Cardiac muscle cell (in vitro differentiated cells and primary cell): ENCODE measurements around the gene GRIA4. TPM values are rescaled to one million over a fixed set of nuclear protein-coding genes. Genes with fewer than 3 reads are reported as not detected.

Experiments
- DNase-seq, 2 donors: peaks; one replicate each; pipeline versions ENCODE4 v3.0.0 to v3.0.0-alpha.2; 2010 to 2017; ENCODE audit warnings: low read depth in 1 of 2, low spot score in 1 of 2
- H3K27ac ChIP-seq: fragments of 200-600 bp; sonication (generic); 2 replicates; pipeline ENCODE4 v1.5.1; 2016
- H3K27me3 ChIP-seq: fragments of 200-600 bp; sonication (generic); 2 replicates; pipeline ENCODE4 v1.6.0; 2016; ENCODE audit warnings: control low read depth
- H3K36me3 ChIP-seq: fragments of 200-600 bp; sonication (generic); 2 replicates; pipeline ENCODE4 v1.5.1; 2016; ENCODE audit warnings: control low read depth
- H3K4me1 ChIP-seq: fragments of 200-600 bp; sonication (generic); 2 replicates; pipeline ENCODE4 v1.8.1; 2017; ENCODE audit warnings: low read depth, mild to moderate bottlenecking, mixed run types
- H3K4me3 ChIP-seq: fragments of 200-600 bp; sonication (generic); 2 replicates; pipeline ENCODE4 v1.5.1; 2016; ENCODE audit warnings: mild to moderate bottlenecking
- H3K9me3 ChIP-seq: fragments of 200-600 bp; sonication (generic); 2 replicates; pipeline ENCODE4 v1.5.1; 2017; ENCODE audit warnings: low read depth, mild to moderate bottlenecking, control low read depth
- CTCF ChIP-seq: IDR thresholded peaks from 2 replicates; pipeline ENCODE4 v1.5.1; 2012; ENCODE audit warnings: low read depth, mild to moderate bottlenecking, low read length
- polyA plus RNA-seq: library from polyadenylated mRNA; unstranded; fragments of >200 nt; fragmentation: Nextera tagmentation; extraction: Ambion mirVana; gene quantifications from 2 replicates; pipeline ENCODE4 v1.2.1, GENCODE V29; 2016
- total RNA-seq: library from RNA; depleted of rRNA; stranded (reverse); fragments of >200 nt; gene quantifications from 2 replicates; pipeline ENCODE4 v1.2.3, GENCODE V29; 2016

Gene GRIA4
- total and polyA plus RNA-seq, 2 experiments from 2014 or later = 20.8 to 36.6 TPM

GRCh38 chr11:105618343-105618955 lies 8.6 kb downstream of the GRIA4 start:
- no peaks in the 10 kb centered on the region for H3K36me3 ChIP-seq
- DNase-seq = no peak
- H3K9me3 ChIP-seq = no peaks in the 10 kb centered on the region
- no peak overlapping the region for H3K27ac ChIP-seq
- no peaks in the 10 kb centered on the region for H3K4me1 ChIP-seq
- TF ChIP-seq CTCF = no peak
- no peak overlapping the region for H3K4me3 ChIP-seq
- H3K27me3 ChIP-seq = peaks cover 5% of the 10 kb centered on the region

GRCh38 chr11:105619556-105619955 lies 9.7 kb downstream of the GRIA4 start:
- Histone ChIP-seq H3K36me3 (no peaks in the 10 kb centered on the region), H3K4me1 (no peaks in the 10 kb centered on the region), H3K9me3 (no peaks in the 10 kb centered on the region), H3K4me3 (no peak overlapping the region), H3K27me3 (no peaks in the 10 kb centered on the region), H3K27ac (no peak overlapping the region)
- DNase-seq = no peak
- no peak for TF ChIP-seq CTCF

- Histone ChIP-seq H3K4me1 (no peaks in the 10 kb centered on the region), H3K27ac (no peak overlapping the region), H3K9me3 (no peaks in the 10 kb centered on the region), H3K4me3 (no peak overlapping the region), H3K36me3 (no peaks in the 10 kb centered on the region), H3K27me3 (no peaks in the 10 kb centered on the region)
- DNase-seq = no peak
- no peak for TF ChIP-seq CTCF
These were observed 12.1 kb downstream of the GRIA4 start for GRCh38 chr11:105622016-105622415.

- Histone ChIP-seq H3K4me1 (no peaks in the 10 kb centered on the region), H3K27me3 (no peaks in the 10 kb centered on the region), H3K4me3 (no peak overlapping the region), H3K36me3 (no peaks in the 10 kb centered on the region), H3K27ac (no peak overlapping the region), H3K9me3 (no peaks in the 10 kb centered on the region)
- no peak for DNase-seq
- TF ChIP-seq CTCF = no peak
These were observed 22.4 kb downstream of the GRIA4 start for GRCh38 chr11:105632316-105632715.

- no peaks in the 10 kb centered on the region for H3K4me1 ChIP-seq
- TF ChIP-seq CTCF = no peak
- H3K9me3 ChIP-seq = no peaks in the 10 kb centered on the region
- H3K36me3 ChIP-seq = no peaks in the 10 kb centered on the region
- no peak for DNase-seq
- H3K27ac ChIP-seq = no peak overlapping the region
- no peaks in the 10 kb centered on the region for H3K27me3 ChIP-seq
- no peak overlapping the region for H3K4me3 ChIP-seq
These were observed 25.6 kb downstream of the GRIA4 start for GRCh38 chr11:105635466-105635865.

- H3K4me3 ChIP-seq = no peak overlapping the region
- no peaks in the 10 kb centered on the region for H3K36me3 ChIP-seq
- no peak for DNase-seq
- H3K27ac ChIP-seq = no peak overlapping the region
- no peaks in the 10 kb centered on the region for H3K9me3 ChIP-seq
- no peaks in the 10 kb centered on the region for H3K27me3 ChIP-seq
- TF ChIP-seq CTCF = no peak
- H3K4me1 ChIP-seq = no peaks in the 10 kb centered on the region
These were observed 26.6 kb downstream of the GRIA4 start for GRCh38 chr11:105636496-105636895.
